ENCODE data around the gene SCGN.

Gene SCGN

GRCh38 chr6:25681848-25682247 is 29.8 kb downstream of the SCGN start:
- Histone ChIP-seq H2AK5ac (ENCODE audit: low read length) (no peak overlapping the region), H2BK120ac (ENCODE audit: insufficient read depth, low read length, poor library complexity) (no peak overlapping the region), H3K27me3 (ENCODE audit: insufficient read depth, low read length) (no peaks in the 10 kb centered on the region), H3K79me2 (ENCODE audit: control insufficient read depth, insufficient read depth, low read length, poor library complexity) (no peaks in the 10 kb centered on the region), H4K8ac (ENCODE audit: low read depth, low read length) (no peak overlapping the region), H3K4me2 (ENCODE audit: low read length) (no peak overlapping the region), H3K9me3 (ENCODE audit: insufficient read depth, low read depth, low read length) (no peaks in the 10 kb centered on the region), H3K23ac (ENCODE audit: low read length) (no peak overlapping the region), H3K18ac (ENCODE audit: low read length) (no peak overlapping the region), H2BK5ac (ENCODE audit: low read depth, low read length, poor library complexity) (no peak overlapping the region), H2BK12ac (ENCODE audit: low read length) (no peak overlapping the region), H2AFZ (ENCODE audit: insufficient read depth, low read length, poor library complexity) (no peak overlapping the region), H3K36me3 (ENCODE audit: control insufficient read depth in 1 of 2, insufficient read depth in 2 of 2, low read length in 2 of 2) (no peaks in the 10 kb centered on the region), H3K14ac (ENCODE audit: low read length) (no peak overlapping the region), H3K9ac (ENCODE audit: low read length) (no peak overlapping the region), H4K91ac (ENCODE audit: low read depth, low read length) (no peak overlapping the region), H3K79me1 (ENCODE audit: low read length) (no peaks in the 10 kb centered on the region), H3K4me1 (ENCODE audit: control insufficient read depth in 1 of 2, insufficient read depth in 2 of 2, low read length in 2 of 2) (no peaks in the 10 kb centered on the region), H4K12ac (ENCODE audit: low read depth, low read length) (no peak overlapping the region), H3K27ac (ENCODE audit: low read depth, low read length) (no peak overlapping the region), H3K4ac (ENCODE audit: low read depth, low read length) (no peak overlapping the region), H3K4me3 (ENCODE audit: low read depth, low read length) (no peak overlapping the region)
- DNase-seq, result no peak
- WGBS (ENCODE audit: extremely low coverage, insufficient coverage, insufficient read length), result no CpG with 5 or more reads among the region's 3 CpGs

GRCh38 chr6:25682324-25682723 is 30.3 kb downstream of the SCGN start:
- no peak overlapping the region for H3K9ac ChIP-seq (ENCODE audit: low read length)
- H2AK5ac ChIP-seq (ENCODE audit: low read length), result no peak overlapping the region
- H3K4ac ChIP-seq (ENCODE audit: low read depth, low read length), result no peak overlapping the region
- no peaks in the 10 kb centered on the region for H3K9me3 ChIP-seq (ENCODE audit: insufficient read depth, low read depth, low read length)
- no peak for DNase-seq
- no peak overlapping the region for H3K23ac ChIP-seq (ENCODE audit: low read length)
- no peak overlapping the region for H4K91ac ChIP-seq (ENCODE audit: low read depth, low read length)
- no peaks in the 10 kb centered on the region for H3K27me3 ChIP-seq (ENCODE audit: insufficient read depth, low read length)
- no peak overlapping the region for H2AFZ ChIP-seq (ENCODE audit: insufficient read depth, low read length, poor library complexity)
- H3K4me1 ChIP-seq (ENCODE audit: control insufficient read depth in 1 of 2, insufficient read depth in 2 of 2, low read length in 2 of 2), result no peaks in the 10 kb centered on the region
- H3K18ac ChIP-seq (ENCODE audit: low read length), result no peak overlapping the region
- H2BK12ac ChIP-seq (ENCODE audit: low read length), result no peak overlapping the region
- H3K36me3 ChIP-seq (ENCODE audit: control insufficient read depth in 1 of 2, insufficient read depth in 2 of 2, low read length in 2 of 2), result no peaks in the 10 kb centered on the region
- H2BK5ac ChIP-seq (ENCODE audit: low read depth, low read length, poor library complexity), result no peak overlapping the region
- H3K4me3 ChIP-seq (ENCODE audit: low read depth, low read length), result no peak overlapping the region
- H3K79me1 ChIP-seq (ENCODE audit: low read length), result no peaks in the 10 kb centered on the region
- no peak overlapping the region for H2BK120ac ChIP-seq (ENCODE audit: insufficient read depth, low read length, poor library complexity)
- H3K27ac ChIP-seq (ENCODE audit: low read depth, low read length), result no peak overlapping the region
- H3K4me2 ChIP-seq (ENCODE audit: low read length), result no peak overlapping the region
- no peak overlapping the region for H3K14ac ChIP-seq (ENCODE audit: low read length)
- H4K12ac ChIP-seq (ENCODE audit: low read depth, low read length), result no peak overlapping the region
- H3K79me2 ChIP-seq (ENCODE audit: control insufficient read depth, insufficient read depth, low read length, poor library complexity), result no peaks in the 10 kb centered on the region
- WGBS (ENCODE audit: extremely low coverage, insufficient coverage, insufficient read length), result no CpG with 5 or more reads among the region's 4 CpGs
- H4K8ac ChIP-seq (ENCODE audit: low read depth, low read length), result no peak overlapping the region

GRCh38 chr6:25684565-25684964 is 32.5 kb downstream of the SCGN start:
- no peaks in the 10 kb centered on the region for H3K4me1 ChIP-seq (ENCODE audit: control insufficient read depth in 1 of 2, insufficient read depth in 2 of 2, low read length in 2 of 2)
- no peaks in the 10 kb centered on the region for H3K9me3 ChIP-seq (ENCODE audit: insufficient read depth, low read depth, low read length)
- no peak overlapping the region for H2BK12ac ChIP-seq (ENCODE audit: low read length)
- no peak overlapping the region for H4K8ac ChIP-seq (ENCODE audit: low read depth, low read length)
- no peak for DNase-seq
- H4K12ac ChIP-seq (ENCODE audit: low read depth, low read length), result no peak overlapping the region
- H3K4me3 ChIP-seq (ENCODE audit: low read depth, low read length), result no peak overlapping the region
- H3K4ac ChIP-seq (ENCODE audit: low read depth, low read length), result no peak overlapping the region
- no peaks in the 10 kb centered on the region for H3K79me2 ChIP-seq (ENCODE audit: control insufficient read depth, insufficient read depth, low read length, poor library complexity)
- no peak overlapping the region for H3K18ac ChIP-seq (ENCODE audit: low read length)
- H2BK5ac ChIP-seq (ENCODE audit: low read depth, low read length, poor library complexity), result no peak overlapping the region
- H3K9ac ChIP-seq (ENCODE audit: low read length), result no peak overlapping the region
- H2AFZ ChIP-seq (ENCODE audit: insufficient read depth, low read length, poor library complexity), result no peak overlapping the region
- no peak overlapping the region for H3K23ac ChIP-seq (ENCODE audit: low read length)
- H3K36me3 ChIP-seq (ENCODE audit: control insufficient read depth in 1 of 2, insufficient read depth in 2 of 2, low read length in 2 of 2), result no peaks in the 10 kb centered on the region
- H3K4me2 ChIP-seq (ENCODE audit: low read length), result no peak overlapping the region
- H2BK120ac ChIP-seq (ENCODE audit: insufficient read depth, low read length, poor library complexity), result no peak overlapping the region
- H2AK5ac ChIP-seq (ENCODE audit: low read length), result no peak overlapping the region
- no peak overlapping the region for H3K27ac ChIP-seq (ENCODE audit: low read depth, low read length)
- WGBS (ENCODE audit: extremely low coverage, insufficient coverage, insufficient read length), result no CpG with 5 or more reads among the region's 2 CpGs
- H3K27me3 ChIP-seq (ENCODE audit: insufficient read depth, low read length), result no peaks in the 10 kb centered on the region
- no peak overlapping the region for H4K91ac ChIP-seq (ENCODE audit: low read depth, low read length)
- no peaks in the 10 kb centered on the region for H3K79me1 ChIP-seq (ENCODE audit: low read length)
- no peak overlapping the region for H3K14ac ChIP-seq (ENCODE audit: low read length)

- H3K79me2 ChIP-seq (ENCODE audit: control insufficient read depth, insufficient read depth, low read length, poor library complexity), result no peaks in the 10 kb centered on the region
- no peak overlapping the region for H3K27ac ChIP-seq (ENCODE audit: low read depth, low read length)
- H2AFZ ChIP-seq (ENCODE audit: insufficient read depth, low read length, poor library complexity), result no peak overlapping the region
- H3K4ac ChIP-seq (ENCODE audit: low read depth, low read length), result no peak overlapping the region
- no peaks in the 10 kb centered on the region for H3K9me3 ChIP-seq (ENCODE audit: insufficient read depth, low read depth, low read length)
- H4K91ac ChIP-seq (ENCODE audit: low read depth, low read length), result no peak overlapping the region
- no peak overlapping the region for H3K23ac ChIP-seq (ENCODE audit: low read length)
- no peak overlapping the region for H3K4me2 ChIP-seq (ENCODE audit: low read length)
- DNase-seq, result no peak
- H3K27me3 ChIP-seq (ENCODE audit: insufficient read depth, low read length), result no peaks in the 10 kb centered on the region
- H4K12ac ChIP-seq (ENCODE audit: low read depth, low read length), result no peak overlapping the region
- H3K14ac ChIP-seq (ENCODE audit: low read length), result no peak overlapping the region
- H2AK5ac ChIP-seq (ENCODE audit: low read length), result no peak overlapping the region
- no peak overlapping the region for H3K9ac ChIP-seq (ENCODE audit: low read length)
- no peaks in the 10 kb centered on the region for H3K79me1 ChIP-seq (ENCODE audit: low read length)
- H2BK120ac ChIP-seq (ENCODE audit: insufficient read depth, low read length, poor library complexity), result no peak overlapping the region
- no peak overlapping the region for H2BK12ac ChIP-seq (ENCODE audit: low read length)
- no peak overlapping the region for H3K18ac ChIP-seq (ENCODE audit: low read length)
- H3K4me3 ChIP-seq (ENCODE audit: low read depth, low read length), result no peak overlapping the region
- WGBS (ENCODE audit: extremely low coverage, insufficient coverage, insufficient read length), result no CpG with 5 or more reads among the region's 1 CpG
- H4K8ac ChIP-seq (ENCODE audit: low read depth, low read length), result no peak overlapping the region
- no peaks in the 10 kb centered on the region for H3K36me3 ChIP-seq (ENCODE audit: control insufficient read depth in 1 of 2, insufficient read depth in 2 of 2, low read length in 2 of 2)
- H3K4me1 ChIP-seq (ENCODE audit: control insufficient read depth in 1 of 2, insufficient read depth in 2 of 2, low read length in 2 of 2), result no peaks in the 10 kb centered on the region
- H2BK5ac ChIP-seq (ENCODE audit: low read depth, low read length, poor library complexity), result no peak overlapping the region
Observed at GRCh38 chr6:25685251-25685650, 33.2 kb downstream of the SCGN start.
